ENCODE measurements around the gene CFAP251.

The CFAP251 gene

GRCh38 chr12:122012184-122012583, 93.8 kb downstream of the CFAP251 start:
- no peaks in the 10 kb centered on the region for H3K36me3 ChIP-seq
- no peaks in the 10 kb centered on the region for H3K4me1 ChIP-seq
- H3K4me3 ChIP-seq (ENCODE audit: low read depth, low read length): no peak overlapping the region
- no peaks in the 10 kb centered on the region for H3K27me3 ChIP-seq
- TF ChIP-seq CTCF (IDR thresholded peaks at IDR 0.05; ENCODE audit: low read depth, low read length): no peak
- no peaks in the 10 kb centered on the region for H3K9me3 ChIP-seq
- DNase-seq: no peak

GRCh38 chr12:122013136-122013535, 94.7 kb downstream of the CFAP251 start:
- DNase-seq: no peak
- no peaks in the 10 kb centered on the region for H3K27me3 ChIP-seq
- H3K36me3 ChIP-seq: no peaks in the 10 kb centered on the region
- H3K9me3 ChIP-seq: no peaks in the 10 kb centered on the region
- no peak overlapping the region for H3K4me3 ChIP-seq (ENCODE audit: low read depth, low read length)
- no peaks in the 10 kb centered on the region for H3K4me1 ChIP-seq
- no peak for TF ChIP-seq CTCF (IDR thresholded peaks at IDR 0.05; ENCODE audit: low read depth, low read length)

- Histone ChIP-seq H3K4me3 (ENCODE audit: low read depth, low read length) (no peak overlapping the region), H3K27me3 (no peaks in the 10 kb centered on the region), H3K36me3 (no peaks in the 10 kb centered on the region), H3K9me3 (no peaks in the 10 kb centered on the region), H3K4me1 (no peaks in the 10 kb centered on the region)
- DNase-seq: no peak
- no peak for TF ChIP-seq CTCF (IDR thresholded peaks at IDR 0.05; ENCODE audit: low read depth, low read length)
These were observed 95.6 kb downstream of the CFAP251 start for GRCh38 chr12:122013791-122014590.

- TF ChIP-seq CTCF (IDR thresholded peaks at IDR 0.05; ENCODE audit: low read depth, low read length): no peak
- Histone ChIP-seq H3K9me3 (no peaks in the 10 kb centered on the region), H3K4me1 (no peaks in the 10 kb centered on the region), H3K4me3 (ENCODE audit: low read depth, low read length) (no peak overlapping the region), H3K27me3 (no peaks in the 10 kb centered on the region), H3K36me3 (no peaks in the 10 kb centered on the region)
- DNase-seq: no peak
These were observed 96.4 kb downstream of the CFAP251 start for GRCh38 chr12:122014781-122015180.

GRCh38 chr12:122018457-122018856, 100.1 kb downstream of the CFAP251 start:
- Histone ChIP-seq H3K4me3 (ENCODE audit: low read depth, low read length) (no peak overlapping the region), H3K4me1 (no peaks in the 10 kb centered on the region), H3K9me3 (no peaks in the 10 kb centered on the region), H3K27me3 (no peaks in the 10 kb centered on the region), H3K36me3 (no peaks in the 10 kb centered on the region)
- TF ChIP-seq CTCF (IDR thresholded peaks at IDR 0.05; ENCODE audit: low read depth, low read length): no peak
- DNase-seq: no peak

- Histone ChIP-seq H3K27me3 (no peaks in the 10 kb centered on the region), H3K4me1 (no peaks in the 10 kb centered on the region), H3K9me3 (no peaks in the 10 kb centered on the region), H3K36me3 (no peaks in the 10 kb centered on the region), H3K4me3 (ENCODE audit: low read depth, low read length) (no peak overlapping the region)
- TF ChIP-seq CTCF (IDR thresholded peaks at IDR 0.05; ENCODE audit: low read depth, low read length): no peak
- DNase-seq: no peak
These were observed 100.5 kb downstream of the CFAP251 start for GRCh38 chr12:122018937-122019336.
